Endothelial cell of umbilical vein (primary cell): ENCODE data around the gene SLC5A3.

Source experiments
- CTCF ChIP-seq, 2 donors: IDR thresholded peaks; 1 replicate in 1 of 2; 2 replicates in 1 of 2; pipeline ENCODE4 v1.5.1; 2011; ENCODE audit warnings: low read length in 2 of 2, mild to moderate bottlenecking in 2 of 2, moderate library complexity in 2 of 2, control low read depth in 1 of 2, inconsistent platforms in 1 of 2, low read depth in 1 of 2; ENCODE audit not compliant: insufficient read depth in 1 of 2; ENCODE audit errors: extremely low read depth in 1 of 2
- EZH2 ChIP-seq: IDR thresholded peaks from 2 replicates; pipeline ENCODE4 v1.6.1; 2012; ENCODE audit warnings: borderline replicate concordance, low read depth, mild to moderate bottlenecking, moderate library complexity, low read length, inconsistent platforms; ENCODE audit not compliant: severe bottlenecking
- FOS ChIP-seq: IDR thresholded peaks from 2 replicates; pipeline ENCODE4 v1.6.1; 2011; ENCODE audit warnings: mild to moderate bottlenecking, low read length, moderate library complexity, borderline replicate concordance; ENCODE audit not compliant: insufficient read depth
- MAX ChIP-seq: IDR thresholded peaks from 2 replicates; pipeline ENCODE4 v1.6.1; 2011; ENCODE audit not compliant: insufficient read depth, insufficient read length
- MYC ChIP-seq: IDR thresholded peaks from one replicate; pipeline ENCODE4 v1.6.1; 2011; ENCODE audit warnings: mild to moderate bottlenecking, low read depth, low read length
- POLR2A ChIP-seq: IDR thresholded peaks from 2 replicates; pipeline ENCODE4 v1.6.1; 2012; ENCODE audit warnings: low read depth, mild to moderate bottlenecking, control low read depth, low read length
- POLR2AphosphoS5 ChIP-seq: IDR thresholded peaks from 2 replicates; pipeline ENCODE4 v1.6.1; 2012; ENCODE audit warnings: low read depth, mild to moderate bottlenecking, control low read depth, low read length, moderate library complexity; ENCODE audit not compliant: insufficient read depth

- TF ChIP-seq POLR2AphosphoS5 (no peak), CTCF (IDR thresholded peaks at IDR 0.05; ENCODE audit: extremely low read depth in 1 of 2, insufficient read depth in 1 of 2, low read depth in 1 of 2, low read length in 2 of 2) (no peak), MAX (no peak), MYC (no peak), EZH2 (no peak), POLR2A (no peak), FOS (no peak)
These were observed 1.7 kb downstream of the SLC5A3 start for GRCh38 chr21:34075091-34075425.
